ENCODE measurements around the gene RXRA.

The RXRA gene

DNA sequence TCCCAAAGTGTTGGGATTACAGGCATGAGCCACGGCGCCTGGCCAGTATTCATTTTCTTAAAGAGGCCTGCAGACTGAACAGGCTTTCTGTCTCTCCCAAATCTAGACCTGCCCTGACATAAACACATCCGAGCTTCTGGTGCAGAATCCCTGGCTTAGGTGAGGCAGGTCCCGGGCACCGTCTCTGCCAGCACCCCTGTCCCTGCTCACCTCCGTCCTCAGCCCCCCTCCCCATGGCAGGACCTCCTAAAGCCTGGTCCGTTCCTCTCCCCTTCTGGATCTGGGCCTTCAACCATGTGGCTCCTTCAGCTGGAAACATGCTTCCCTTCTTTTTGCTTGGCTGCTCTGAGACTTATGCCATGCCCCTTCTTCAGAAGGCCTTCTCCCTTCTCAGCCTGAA lies 22.7 kb upstream of the RXRA start:
- Histone ChIP-seq H3K27ac (ENCODE audit: extremely low read depth, low read depth, low read length) (no peak overlapping the region), H3K4me3 (ENCODE audit: low read depth, low read length) (no peak overlapping the region), H3K36me3 (ENCODE audit: control insufficient read depth in 2 of 2, insufficient read depth in 1 of 2, low read length in 2 of 2) (no peaks in the 10 kb centered on the region), H3K4me1 (ENCODE audit: control insufficient read depth, insufficient read depth, low read length) (no peaks in the 10 kb centered on the region), H3K9me3 (ENCODE audit: control insufficient read depth, insufficient read depth, low read depth, low read length) (no peaks in the 10 kb centered on the region)
- TF ChIP-seq BCL11A (tag by site-specific recombination; IDR thresholded peaks at IDR 0.05; ENCODE audit: low read depth) = no peak
- no peak for TF ChIP-seq HOXA7 (CRISPR knock-in tag; IDR thresholded peaks at IDR 0.05; ENCODE audit: borderline replicate concordance)
- TF ChIP-seq, protein P1, sequence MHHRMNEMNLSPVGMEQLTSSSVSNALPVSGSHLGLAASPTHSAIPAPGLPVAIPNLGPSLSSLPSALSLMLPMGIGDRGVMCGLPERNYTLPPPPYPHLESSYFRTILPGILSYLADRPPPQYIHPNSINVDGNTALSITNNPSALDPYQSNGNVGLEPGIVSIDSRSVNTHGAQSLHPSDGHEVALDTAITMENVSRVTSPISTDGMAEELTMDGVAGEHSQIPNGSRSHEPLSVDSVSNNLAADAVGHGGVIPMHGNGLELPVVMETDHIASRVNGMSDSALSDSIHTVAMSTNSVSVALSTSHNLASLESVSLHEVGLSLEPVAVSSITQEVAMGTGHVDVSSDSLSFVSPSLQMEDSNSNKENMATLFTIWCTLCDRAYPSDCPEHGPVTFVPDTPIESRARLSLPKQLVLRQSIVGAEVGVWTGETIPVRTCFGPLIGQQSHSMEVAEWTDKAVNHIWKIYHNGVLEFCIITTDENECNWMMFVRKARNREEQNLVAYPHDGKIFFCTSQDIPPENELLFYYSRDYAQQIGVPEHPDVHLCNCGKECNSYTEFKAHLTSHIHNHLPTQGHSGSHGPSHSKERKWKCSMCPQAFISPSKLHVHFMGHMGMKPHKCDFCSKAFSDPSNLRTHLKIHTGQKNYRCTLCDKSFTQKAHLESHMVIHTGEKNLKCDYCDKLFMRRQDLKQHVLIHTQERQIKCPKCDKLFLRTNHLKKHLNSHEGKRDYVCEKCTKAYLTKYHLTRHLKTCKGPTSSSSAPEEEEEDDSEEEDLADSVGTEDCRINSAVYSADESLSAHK (tag by site-specific recombination; IDR thresholded peaks at IDR 0.05) = no peak
- no peak for TF ChIP-seq ZNF660 (tag by site-specific recombination; IDR thresholded peaks at IDR 0.05)
- TF ChIP-seq, protein P2, sequence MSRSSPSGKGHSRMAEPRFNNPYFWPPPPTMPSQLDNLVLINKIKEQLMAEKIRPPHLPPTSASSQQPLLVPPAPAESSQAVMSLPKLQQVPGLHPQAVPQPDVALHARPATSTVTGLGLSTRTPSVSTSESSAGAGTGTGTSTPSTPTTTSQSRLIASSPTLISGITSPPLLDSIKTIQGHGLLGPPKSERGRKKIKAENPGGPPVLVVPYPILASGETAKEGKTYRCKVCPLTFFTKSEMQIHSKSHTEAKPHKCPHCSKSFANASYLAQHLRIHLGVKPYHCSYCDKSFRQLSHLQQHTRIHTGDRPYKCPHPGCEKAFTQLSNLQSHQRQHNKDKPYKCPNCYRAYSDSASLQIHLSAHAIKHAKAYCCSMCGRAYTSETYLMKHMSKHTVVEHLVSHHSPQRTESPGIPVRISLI (tag by site-specific recombination; IDR thresholded peaks at IDR 0.05) = no peak
- TF ChIP-seq ZNF510 (tag by site-specific recombination; IDR thresholded peaks at IDR 0.05; ENCODE audit: insufficient replicate concordance) = no peak
- no peak for TF ChIP-seq ZNF426 (tag by site-specific recombination; IDR thresholded peaks at IDR 0.05)
- CTCF ChIA-PET = interaction anchor here (0.5 to 0.6 kb wide), 2 partner anchors 93 to 1261 kb away, joined by 3 read pairs; no protein-coding TSS in a partner anchor
- POLR2A ChIA-PET = no interaction called here

DNA sequence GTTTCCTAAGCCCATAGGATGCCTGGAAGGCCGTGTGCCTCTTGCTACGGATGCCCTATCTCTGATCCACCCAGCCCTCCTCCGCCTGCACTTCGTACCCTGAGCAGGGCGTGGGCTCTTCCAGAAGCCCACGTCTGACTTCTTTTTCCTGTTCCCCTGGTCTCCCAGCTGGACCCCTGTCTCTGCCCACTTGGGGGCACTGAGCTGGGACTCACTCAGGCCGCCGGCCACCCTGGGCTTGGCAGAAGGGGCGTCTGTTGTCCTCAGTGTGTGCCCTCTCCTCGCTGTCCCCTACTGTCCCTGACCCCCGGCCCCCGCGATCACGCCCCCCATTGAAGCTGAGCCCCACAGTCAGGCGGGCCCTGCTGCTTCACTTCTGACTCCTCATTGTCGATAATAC lies 22.0 kb upstream of the RXRA start:
- Histone ChIP-seq H3K36me3 (ENCODE audit: control insufficient read depth in 2 of 2, insufficient read depth in 1 of 2, low read length in 2 of 2) (no peaks in the 10 kb centered on the region), H3K4me3 (ENCODE audit: low read depth, low read length) (no peak overlapping the region), H3K4me1 (ENCODE audit: control insufficient read depth, insufficient read depth, low read length) (no peaks in the 10 kb centered on the region), H3K9me3 (ENCODE audit: control insufficient read depth, insufficient read depth, low read depth, low read length) (no peaks in the 10 kb centered on the region), H3K27ac (ENCODE audit: extremely low read depth, low read depth, low read length) (no peak overlapping the region)
- POLR2A ChIA-PET = interaction anchor here (0.6 kb wide), 1 partner anchor 142 kb away, joined by 3 read pairs; no protein-coding TSS in a partner anchor
- CTCF ChIA-PET = interaction anchor here (0.6 to 0.7 kb wide), 2 partner anchors 27 to 94 kb away, joined by 3 read pairs; no protein-coding TSS in a partner anchor
- TF ChIP-seq WT1 (tag by site-specific recombination; IDR thresholded peaks at IDR 0.05) (no peak), ZNF660 (tag by site-specific recombination; IDR thresholded peaks at IDR 0.05) (no peak), MYNN (tag by site-specific recombination; IDR thresholded peaks at IDR 0.05; ENCODE audit: borderline replicate concordance) (no peak), GLI2 (tag by site-specific recombination; IDR thresholded peaks at IDR 0.05; ENCODE audit: borderline replicate concordance, low read depth) (no peak), ZNF366 (tag by site-specific recombination; conservative IDR thresholded peaks at IDR 0.05) (no peak), ZNF473 (tag by site-specific recombination; IDR thresholded peaks at IDR 0.05) (no peak), ZNF585B (tag by site-specific recombination; IDR thresholded peaks at IDR 0.05) (no peak), ZNF175 (tag by site-specific recombination; IDR thresholded peaks at IDR 0.05) (no peak), ZNF510 (tag by site-specific recombination; IDR thresholded peaks at IDR 0.05; ENCODE audit: insufficient replicate concordance) (no peak), ZNF529 (tag by site-specific recombination; IDR thresholded peaks at IDR 0.05; ENCODE audit: insufficient replicate concordance) (no peak), ZNF112 (tag by site-specific recombination; IDR thresholded peaks at IDR 0.05) (no peak), ZNF426 (tag by site-specific recombination; IDR thresholded peaks at IDR 0.05) (no peak)
- TF ChIP-seq, protein P3, sequence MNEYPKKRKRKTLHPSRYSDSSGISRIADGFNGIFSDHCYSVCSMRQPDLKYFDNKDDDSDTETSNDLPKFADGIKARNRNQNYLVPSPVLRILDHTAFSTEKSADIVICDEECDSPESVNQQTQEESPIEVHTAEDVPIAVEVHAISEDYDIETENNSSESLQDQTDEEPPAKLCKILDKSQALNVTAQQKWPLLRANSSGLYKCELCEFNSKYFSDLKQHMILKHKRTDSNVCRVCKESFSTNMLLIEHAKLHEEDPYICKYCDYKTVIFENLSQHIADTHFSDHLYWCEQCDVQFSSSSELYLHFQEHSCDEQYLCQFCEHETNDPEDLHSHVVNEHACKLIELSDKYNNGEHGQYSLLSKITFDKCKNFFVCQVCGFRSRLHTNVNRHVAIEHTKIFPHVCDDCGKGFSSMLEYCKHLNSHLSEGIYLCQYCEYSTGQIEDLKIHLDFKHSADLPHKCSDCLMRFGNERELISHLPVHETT (tag by site-specific recombination; IDR thresholded peaks at IDR 0.05) = no peak

All from HEK293 (cell line).